Stimulated activated CD8-positive, alpha-beta memory T cell treated with anti-CD3 and anti-CD28 coated beads, Interleukin-4, amount 100 ng/mL, for 48 hours (primary cell): ENCODE data around the gene NPY5R.

Experiments used
- DNase-seq: peaks from one replicate; pipeline ENCODE4 v3.0.0-alpha.2; 2020

Gene NPY5R

GRCh38 chr4:163343604-163344146 lies at the start of gene NPY5R:
TSS of gene NPY5R (plus strand) at chr4:163343892. CDS start at chr4:163350274, 6,382 bp downstream.
- DNase-seq = no peak

GRCh38 chr4:163295138-163295537 lies 48.6 kb upstream of the NPY5R start:
- no peak for DNase-seq

GRCh38 chr4:163300445-163300844 lies 43.2 kb upstream of the NPY5R start:
- no peak for DNase-seq

GRCh38 chr4:163303069-163303468 lies 40.6 kb upstream of the NPY5R start:
- DNase-seq = no peak

- DNase-seq = no peak
These were observed 34.2 kb upstream of the NPY5R start for GRCh38 chr4:163309466-163309865.

- DNase-seq = no peak
These were observed 26.6 kb upstream of the NPY5R start for GRCh38 chr4:163317110-163317509.

- DNase-seq = no peak
These were observed 12.6 kb upstream of the NPY5R start for GRCh38 chr4:163330916-163331628.

GRCh38 chr4:163331629-163332376 lies 11.9 kb upstream of the NPY5R start:
- DNase-seq = no peak

- peak; percentile 46 for DNase-seq
These were observed 10.9 kb upstream of the NPY5R start, which contains the start of gene NPY1R for GRCh38 chr4:163332526-163333406. TSS of gene NPY1R (minus strand) at chr4:163332596. CDS start at chr4:163326554, 6,042 bp downstream.

GRCh38 chr4:163335384-163335783 lies 8.3 kb upstream of the NPY5R start:
- DNase-seq = no peak

GRCh38 chr4:163344147-163345125 lies 744 bp downstream of the NPY5R start:
- no peak for DNase-seq

GRCh38 chr4:163350672-163351071 lies 7.0 kb downstream of the NPY5R start:
- DNase-seq = no peak

GRCh38 chr4:163353054-163353453 lies 9.4 kb downstream of the NPY5R start:
- no peak for DNase-seq

GRCh38 chr4:163356104-163356503 lies 12.4 kb downstream of the NPY5R start:
- DNase-seq = no peak

GRCh38 chr4:163367651-163368050 lies 24.0 kb downstream of the NPY5R start:
- no peak for DNase-seq

GRCh38 chr4:163372029-163372428 lies 28.3 kb downstream of the NPY5R start:
- no peak for DNase-seq

GRCh38 chr4:163378661-163379060 lies 35.0 kb downstream of the NPY5R start:
- no peak for DNase-seq

GRCh38 chr4:163380703-163381102 lies 37.0 kb downstream of the NPY5R start:
- no peak for DNase-seq

GRCh38 chr4:163382178-163382869 lies 38.6 kb downstream of the NPY5R start:
- DNase-seq = no peak

GRCh38 chr4:163384434-163384833 lies 40.7 kb downstream of the NPY5R start:
- no peak for DNase-seq

GRCh38 chr4:163384926-163385325 lies 41.2 kb downstream of the NPY5R start:
- DNase-seq = no peak
